AML-193 (cell line): ENCODE results near the gene AIF1.
A peak's percentile ranks its signal among the peaks of the same experiment; 100 is the strongest.

ENCODE experiments used
- DNase-seq, 2 experiments: peaks; one replicate each; lab custom pipeline; 2025; lab: John Stamatoyannopoulos, UW

AIF1 gene

GRCh38 chr6:31620586-31621319 is 5.7 kb downstream of the AIF1 start, which contains the start of gene PRRC2A:
Gene PRRC2A, plus strand, starts transcription at chr6:31620715. Its CDS starts 2,075 bp downstream, at chr6:31622790.
- peak; percentile 65 to 66 for DNase-seq

- DNase-seq, result no peak
These were observed 6.4 kb downstream of the AIF1 start for GRCh38 chr6:31621320-31621939.

DNA sequence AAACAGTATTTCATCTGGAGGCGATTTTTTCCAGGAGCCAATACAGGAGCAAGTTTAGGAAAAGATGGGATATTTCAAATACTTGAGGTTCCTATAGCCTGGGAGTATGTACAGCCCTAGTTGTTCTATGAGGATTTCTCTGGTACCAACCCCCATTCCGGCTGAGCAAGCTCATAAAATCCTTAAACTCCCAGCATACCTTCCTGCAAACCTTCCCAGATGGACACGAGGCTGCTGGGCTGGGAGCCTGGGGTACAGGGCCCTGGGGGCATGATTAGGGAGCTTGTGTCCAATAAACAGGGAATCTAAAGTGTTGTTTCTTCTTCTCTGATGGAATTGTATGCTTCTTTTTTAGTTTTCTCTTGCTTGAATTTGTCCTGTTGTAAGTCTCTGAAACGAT is 7.0 kb downstream of the AIF1 start:
- DNase-seq, result no peak

GRCh38 chr6:31622684-31623091 is 7.7 kb downstream of the AIF1 start:
- DNase-seq, result peak; percentile 86 to 91

GRCh38 chr6:31624070-31624469 is 9.0 kb downstream of the AIF1 start:
- DNase-seq, result no peak

DNA sequence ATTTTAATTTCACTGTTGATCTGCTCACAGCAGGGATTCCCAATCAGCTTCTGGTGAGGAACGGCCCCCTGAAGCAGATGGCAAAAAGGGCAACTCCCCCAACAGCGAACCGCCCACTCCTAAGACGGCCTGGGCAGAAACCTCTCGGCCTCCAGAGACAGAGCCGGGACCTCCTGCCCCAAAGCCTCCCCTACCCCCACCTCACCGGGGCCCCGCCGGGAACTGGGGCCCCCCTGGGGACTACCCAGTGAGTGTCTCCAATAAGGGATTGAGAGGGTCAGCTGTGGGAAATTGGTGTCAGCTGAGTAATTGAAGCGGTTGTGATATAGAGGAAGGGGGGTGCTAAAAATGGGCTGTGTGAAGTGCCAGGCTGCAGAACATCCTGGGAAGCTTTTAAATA is 11.9 kb downstream of the AIF1 start:
- no peak for DNase-seq

GRCh38 chr6:31627690-31628287 is 12.8 kb downstream of the AIF1 start:
- no peak for DNase-seq

GRCh38 chr6:31629014-31629413 is 14.0 kb downstream of the AIF1 start:
- DNase-seq, result no peak

DNA sequence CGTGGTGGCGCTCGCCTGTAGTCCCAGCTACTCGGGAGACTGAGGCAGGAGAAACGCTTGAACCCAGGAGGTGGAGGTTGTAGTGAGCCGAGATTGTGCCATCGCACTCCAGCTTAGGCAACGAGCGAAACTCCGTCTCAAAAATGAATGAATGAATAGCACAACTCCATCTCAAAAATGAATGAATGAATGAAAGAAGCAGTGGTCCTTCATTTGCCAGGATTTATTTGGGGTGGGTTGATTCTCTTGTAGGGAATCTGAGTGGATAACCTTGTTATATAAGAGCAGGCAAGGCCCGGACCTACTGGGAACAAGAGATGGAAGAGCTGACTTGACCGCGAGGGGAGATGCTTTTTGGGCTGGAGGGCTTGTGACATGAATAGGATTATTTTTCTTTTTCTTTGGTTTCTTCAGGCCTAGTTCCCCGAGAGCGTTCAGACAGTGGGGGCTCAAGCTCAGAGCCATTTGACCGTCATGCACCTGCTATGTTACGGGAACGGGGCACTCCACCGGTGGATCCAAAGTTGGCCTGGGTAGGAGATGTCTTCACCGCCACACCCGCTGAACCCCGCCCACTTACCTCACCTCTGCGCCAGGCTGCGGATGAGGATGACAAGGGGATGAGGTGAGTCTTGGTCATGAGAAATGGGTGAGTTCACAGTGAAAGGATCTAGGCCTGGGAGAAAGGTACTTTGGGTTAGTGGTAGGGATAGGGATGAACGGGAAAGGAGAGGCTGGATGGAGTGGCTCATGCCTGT is 15.3 kb downstream of the AIF1 start:
- DNase-seq, result no peak

GRCh38 chr6:31631209-31631608 is 16.2 kb downstream of the AIF1 start:
- no peak for DNase-seq

GRCh38 chr6:31631681-31632278 is 16.7 kb downstream of the AIF1 start:
- DNase-seq, result no peak

GRCh38 chr6:31632279-31632946 is 17.4 kb downstream of the AIF1 start:
- DNase-seq, result no peak

DNA sequence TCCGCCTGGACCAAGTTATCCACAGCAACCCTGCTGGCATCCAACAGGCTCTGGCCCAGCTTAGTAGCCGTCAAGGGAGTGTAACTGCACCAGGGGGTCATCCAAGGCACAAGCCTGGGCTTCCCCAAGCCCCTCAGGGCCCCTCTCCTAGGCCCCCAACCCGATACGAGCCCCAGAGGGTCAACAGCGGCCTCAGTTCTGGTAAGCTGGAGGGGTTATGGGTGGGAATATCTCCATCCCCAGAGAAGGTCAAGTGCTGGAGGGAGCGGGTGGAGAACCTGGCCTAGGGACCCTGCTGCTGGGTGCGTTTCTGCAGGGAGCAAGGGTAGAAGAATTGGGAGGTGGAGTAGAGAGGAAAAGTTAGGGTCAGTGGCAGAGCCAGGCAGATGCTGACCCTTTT is 18.4 kb downstream of the AIF1 start:
- no peak for DNase-seq

DNA sequence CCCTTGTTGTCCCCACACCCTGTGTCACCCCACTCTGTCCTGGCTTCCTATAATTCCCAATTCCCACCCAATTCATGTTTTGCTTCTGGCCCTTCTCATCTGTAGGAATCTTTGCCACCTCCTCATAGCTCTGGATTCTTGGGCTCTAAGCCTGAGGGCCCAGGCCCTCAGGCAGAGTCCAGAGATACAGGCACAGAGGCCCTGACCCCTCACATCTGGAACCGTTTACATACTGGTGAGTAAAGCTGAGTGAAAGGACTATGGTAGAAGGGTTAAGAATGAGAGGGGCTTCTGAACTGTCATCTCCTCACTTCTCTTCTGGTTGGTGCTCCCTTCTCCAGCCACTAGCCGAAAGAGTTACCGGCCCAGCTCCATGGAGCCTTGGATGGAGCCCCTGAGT is 19.1 kb downstream of the AIF1 start:
- no peak for DNase-seq

DNA sequence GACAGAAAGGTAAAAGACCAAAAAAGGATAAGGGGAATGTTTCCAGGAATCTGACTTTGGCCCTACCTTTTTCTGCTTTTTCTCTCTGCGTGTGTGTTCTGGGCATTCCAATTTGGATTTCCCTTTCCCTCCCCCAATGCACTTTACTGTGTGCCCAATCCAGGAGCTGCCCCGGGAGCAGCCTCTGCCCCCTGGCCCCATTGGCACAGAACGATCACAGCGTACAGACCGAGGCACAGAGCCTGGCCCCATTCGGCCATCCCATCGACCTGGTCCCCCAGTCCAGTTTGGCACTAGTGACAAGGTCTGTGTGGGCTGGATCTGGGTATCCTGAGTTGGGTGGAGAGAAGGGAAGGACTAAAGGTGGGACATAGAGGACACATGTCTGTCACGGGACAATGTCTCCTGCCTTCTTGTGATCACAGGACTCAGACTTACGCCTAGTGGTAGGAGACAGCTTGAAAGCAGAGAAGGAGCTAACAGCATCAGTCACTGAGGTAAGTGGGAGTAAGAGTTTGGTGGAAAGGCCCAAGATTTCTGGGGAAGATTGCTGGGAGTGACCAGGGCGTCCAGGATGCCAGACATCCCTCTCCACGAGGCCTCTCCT is 20.0 kb downstream of the AIF1 start:
- DNase-seq, result no peak

GRCh38 chr6:31636698-31637596 is 21.9 kb downstream of the AIF1 start:
- no peak for DNase-seq

GRCh38 chr6:31639043-31639442 is 24.0 kb downstream of the AIF1 start:
- no peak for DNase-seq

DNA sequence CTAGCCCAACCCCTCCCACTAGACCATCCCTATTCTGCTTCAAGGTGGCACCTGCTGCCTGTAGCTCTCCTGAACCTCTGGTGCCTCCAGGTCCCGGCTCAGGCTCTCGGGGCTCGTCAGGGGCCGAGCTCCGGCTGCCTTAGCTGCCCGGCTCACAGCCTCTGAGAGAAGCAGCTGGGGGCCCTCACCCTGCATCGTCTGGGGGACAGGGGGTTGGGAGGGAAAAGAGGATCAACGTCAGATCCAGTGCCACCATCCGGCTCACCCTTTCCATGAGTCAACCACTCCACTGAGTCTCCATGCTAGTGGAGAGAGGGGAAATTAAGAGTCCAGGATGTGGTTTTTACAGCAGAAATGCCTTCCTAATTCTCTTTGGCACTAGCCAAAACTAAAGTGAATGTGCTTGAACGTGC is 24.4 kb downstream of the AIF1 start:
- no peak for DNase-seq

DNA sequence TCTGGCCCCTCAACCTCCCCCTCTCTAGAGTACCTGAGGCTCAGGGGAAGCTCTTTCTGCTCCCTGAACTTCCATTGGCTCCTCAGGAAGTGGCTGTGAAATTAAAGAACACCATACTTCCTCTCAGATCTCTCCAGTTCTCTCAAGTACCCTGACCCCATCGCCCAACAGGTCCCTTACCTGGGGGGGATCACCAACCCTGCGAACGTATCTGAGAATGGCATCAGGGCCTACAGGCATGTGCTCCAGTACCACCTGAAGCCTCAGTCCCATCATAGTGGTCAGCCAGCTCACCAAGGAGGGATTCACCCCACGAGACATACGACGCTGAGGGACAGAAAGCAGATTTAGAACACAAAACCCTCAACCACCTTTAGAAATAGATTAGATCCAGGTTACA is 25.6 kb downstream of the AIF1 start:
- no peak for DNase-seq

DNA sequence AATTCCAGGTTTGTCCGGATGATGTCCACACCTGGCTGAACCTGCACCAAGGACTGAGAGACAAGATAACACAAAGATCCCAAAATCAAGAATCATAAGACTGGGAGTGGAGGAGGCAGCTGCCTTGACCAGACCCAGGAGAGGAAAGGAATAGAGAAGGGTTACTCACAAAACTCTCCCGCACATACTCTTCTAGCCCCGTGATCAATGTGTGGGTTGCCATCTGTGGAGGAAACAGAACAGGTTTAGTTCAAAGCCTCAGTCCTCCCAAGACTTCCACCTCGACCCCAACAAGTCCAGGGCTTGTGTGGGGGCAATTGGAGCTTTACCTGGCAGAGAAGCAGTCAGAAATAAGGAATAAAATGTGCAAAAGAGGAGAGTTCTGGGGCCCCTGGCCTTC is 26.3 kb downstream of the AIF1 start:
- no peak for DNase-seq
